Stimulated activated CD8-positive, alpha-beta memory T cell treated with anti-CD3 and anti-CD28 coated beads, Interleukin-15, amount 100 ng/mL, for 1 hour (primary cell): ENCODE data around the gene DENND1A.

Experiments used
- DNase-seq: peaks from one replicate; pipeline ENCODE4 v3.0.0-alpha.2; 2020; ENCODE audit warnings: low read depth

DENND1A gene

DNA sequence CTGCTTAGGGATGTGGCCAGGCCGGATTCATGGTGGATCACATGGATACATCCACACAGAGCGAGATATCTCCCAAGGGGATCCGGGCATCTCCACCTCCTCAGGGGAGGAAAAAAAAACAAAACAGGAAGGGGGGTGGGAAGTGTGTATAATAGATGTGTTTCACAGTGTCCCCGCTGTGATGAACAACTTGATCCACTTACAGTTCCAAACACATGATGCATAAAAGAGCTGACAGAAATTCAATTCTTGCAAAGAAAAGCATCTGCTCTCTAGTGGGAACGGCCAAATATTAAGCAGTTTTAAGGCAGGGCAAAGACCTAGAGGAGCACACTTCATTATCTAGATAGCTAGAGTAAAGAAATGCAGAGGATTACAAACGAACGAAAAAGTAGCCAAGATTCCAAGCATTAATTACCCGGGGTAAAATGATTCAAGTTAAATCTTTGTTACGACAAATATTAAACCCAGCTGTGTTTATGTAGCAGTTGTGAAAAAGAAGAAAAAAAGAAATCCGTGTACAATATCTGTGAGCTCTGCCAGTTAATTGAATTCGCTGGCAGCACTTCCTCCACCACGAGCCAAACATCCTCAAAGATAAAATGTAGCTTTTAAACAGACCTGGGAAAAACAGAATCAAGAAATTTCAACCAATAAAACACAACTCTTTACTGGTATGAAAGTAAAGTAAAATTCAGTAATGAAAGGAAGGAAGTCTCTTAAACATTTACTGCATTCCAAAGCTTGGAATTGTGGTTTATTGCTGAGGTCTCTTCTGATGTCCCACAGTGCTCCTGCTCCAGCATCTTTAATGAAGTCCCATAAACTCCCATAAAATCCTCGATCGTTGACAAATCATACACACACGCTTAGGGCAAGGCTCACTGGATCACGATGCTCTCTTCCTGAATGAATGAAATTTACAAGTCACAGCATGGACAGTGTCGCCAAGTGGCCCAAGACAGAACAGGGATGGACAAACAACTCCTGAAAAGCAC lies 360.9 kb downstream of the DENND1A start:
- no peak for DNase-seq

DNA sequence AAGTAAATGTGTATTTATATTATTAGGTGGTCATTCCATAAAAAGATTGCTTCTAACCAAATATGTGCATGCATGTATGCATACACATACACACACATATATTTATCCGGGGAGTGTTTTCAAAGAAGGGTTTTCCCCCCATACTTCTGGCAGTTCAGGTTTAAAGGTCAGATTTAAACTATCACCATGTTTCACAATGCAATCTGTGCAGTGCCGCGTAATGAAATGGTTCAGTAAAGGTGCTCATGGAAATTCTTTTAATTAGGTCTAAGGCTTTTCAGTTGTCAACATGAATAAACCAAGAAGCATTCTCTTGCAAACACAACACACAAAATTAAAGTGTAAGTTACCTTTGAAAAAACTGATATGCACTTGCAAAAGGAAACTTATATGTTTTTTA lies 362.9 kb downstream of the DENND1A start:
- DNase-seq, result no peak

DNA sequence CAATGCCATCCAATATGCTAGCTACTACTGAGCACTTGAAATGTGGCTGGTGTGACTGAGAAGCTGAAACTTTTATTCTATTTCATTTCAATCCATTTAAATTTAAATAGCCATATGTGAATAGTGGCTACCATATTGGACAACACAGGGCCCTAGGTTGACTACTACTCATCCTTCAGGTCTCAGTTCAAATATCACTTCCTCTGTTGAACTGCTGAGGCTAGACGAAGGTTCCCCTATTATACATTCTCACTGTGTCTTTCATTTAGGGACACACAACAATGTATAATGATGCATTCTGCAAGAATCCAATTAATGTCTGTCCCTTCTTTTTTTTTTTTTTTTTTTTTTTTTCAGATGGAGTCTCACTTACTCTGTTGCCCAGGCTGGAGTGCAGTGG lies 365.3 kb downstream of the DENND1A start:
- DNase-seq, result no peak

DNA sequence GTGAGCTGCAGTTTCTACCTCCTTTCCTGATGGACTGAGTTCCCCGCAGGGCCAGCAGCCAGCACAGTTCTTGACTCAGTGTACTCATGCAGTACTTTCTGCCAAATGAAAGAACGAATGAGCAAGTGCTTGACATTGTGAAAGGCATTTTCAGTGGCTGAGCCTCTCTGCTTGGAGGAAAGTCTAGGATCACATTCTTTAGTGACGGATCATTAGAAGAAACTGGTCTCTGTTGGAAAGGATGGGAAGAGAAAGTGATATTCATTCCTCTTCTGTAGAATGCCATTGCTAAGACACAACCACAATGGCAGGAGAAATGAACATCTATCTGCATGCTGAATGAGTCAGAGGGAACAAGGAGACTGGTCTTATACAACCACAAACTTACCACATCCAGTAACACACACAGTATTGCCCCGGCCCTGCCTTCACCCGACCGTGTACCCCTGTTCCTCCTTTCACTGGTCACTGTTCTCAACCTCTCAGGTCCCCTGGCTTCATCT lies 367.0 kb downstream of the DENND1A start:
- no peak for DNase-seq

DNA sequence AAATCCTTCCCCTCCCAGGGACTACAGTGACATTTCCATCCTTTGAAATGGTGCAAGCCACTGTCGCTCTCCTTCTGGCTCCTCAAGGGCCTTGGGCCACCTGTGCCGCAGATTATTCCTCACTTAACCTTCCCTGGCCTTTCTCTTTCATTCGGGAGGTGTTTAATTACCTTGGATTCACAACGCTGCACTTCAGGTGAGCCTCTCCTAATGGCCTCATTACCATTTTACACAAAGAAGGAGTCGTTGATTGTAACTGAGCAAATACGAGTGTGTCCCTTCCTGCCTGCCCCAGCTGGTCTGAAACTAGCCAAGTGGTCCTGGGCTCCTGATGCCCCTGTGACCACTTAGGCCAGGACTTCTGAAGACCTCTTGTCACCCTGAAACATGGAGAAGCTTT lies 368.9 kb downstream of the DENND1A start:
- no peak for DNase-seq

DNA sequence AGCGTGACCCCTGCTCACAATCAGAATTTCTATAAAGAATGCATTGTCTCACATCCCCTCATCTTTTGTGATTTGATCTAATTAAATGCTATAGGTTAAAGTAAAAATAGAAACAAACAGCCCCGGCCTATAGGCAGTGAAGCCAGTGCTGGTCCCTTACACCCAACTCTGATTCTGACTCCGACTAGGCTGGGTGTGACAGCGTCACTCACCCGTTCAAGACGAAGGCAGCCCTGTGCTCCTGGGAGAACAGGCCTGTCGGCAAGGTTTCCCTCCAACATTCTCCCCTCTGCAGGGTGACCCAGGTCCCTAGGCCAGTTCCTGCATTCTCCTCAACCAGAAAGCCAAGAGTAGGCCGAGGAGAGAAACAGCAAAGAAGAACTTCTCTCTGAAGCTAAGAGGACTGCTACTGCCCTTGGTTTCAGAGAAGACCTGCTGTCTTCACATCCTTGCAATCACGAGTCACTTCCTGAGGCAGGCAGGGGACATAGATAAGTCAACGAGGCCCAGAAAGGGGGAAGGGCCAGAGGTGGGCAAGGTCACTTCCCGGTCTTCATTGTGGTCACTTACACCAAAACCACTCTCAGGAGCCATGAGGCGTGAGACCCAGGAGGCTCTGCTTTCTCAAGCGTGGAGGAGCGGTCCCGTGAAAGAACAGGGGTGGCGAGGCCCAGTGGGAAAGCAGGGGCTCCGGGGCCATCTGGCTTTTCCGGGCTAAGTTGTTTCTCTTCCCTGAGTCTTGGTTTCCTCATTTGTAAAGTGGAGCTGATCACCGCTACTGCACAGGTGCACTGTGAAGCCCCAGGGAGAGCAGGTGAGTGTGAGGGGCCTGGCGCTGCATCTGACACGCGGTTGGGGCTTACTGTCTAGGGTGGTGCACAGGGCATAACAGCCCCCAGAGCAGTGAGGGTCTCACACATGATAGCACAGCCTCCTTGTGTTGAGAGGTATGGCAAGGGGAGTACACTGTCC lies 373.2 kb downstream of the DENND1A start:
- no peak for DNase-seq

DNA sequence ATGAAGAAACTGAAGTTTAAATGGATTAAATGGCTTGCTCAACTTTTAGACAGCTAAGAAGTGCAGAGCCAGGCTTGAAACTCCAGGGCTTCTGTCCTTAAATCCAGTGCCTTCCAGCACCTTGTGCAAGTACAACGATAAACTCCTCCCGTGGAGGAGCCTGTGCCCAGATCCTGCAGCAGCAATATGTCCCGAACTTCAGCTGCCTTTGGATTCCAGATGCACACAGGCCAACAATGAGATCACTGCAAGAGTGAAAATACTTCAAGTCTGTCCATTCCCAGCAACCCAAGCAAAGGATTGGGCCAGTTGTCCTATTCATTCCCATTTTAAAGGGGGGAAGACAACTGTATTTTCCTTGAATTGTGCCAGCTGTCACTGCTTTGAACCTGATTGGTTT lies 374.3 kb downstream of the DENND1A start:
- no peak for DNase-seq

DNA sequence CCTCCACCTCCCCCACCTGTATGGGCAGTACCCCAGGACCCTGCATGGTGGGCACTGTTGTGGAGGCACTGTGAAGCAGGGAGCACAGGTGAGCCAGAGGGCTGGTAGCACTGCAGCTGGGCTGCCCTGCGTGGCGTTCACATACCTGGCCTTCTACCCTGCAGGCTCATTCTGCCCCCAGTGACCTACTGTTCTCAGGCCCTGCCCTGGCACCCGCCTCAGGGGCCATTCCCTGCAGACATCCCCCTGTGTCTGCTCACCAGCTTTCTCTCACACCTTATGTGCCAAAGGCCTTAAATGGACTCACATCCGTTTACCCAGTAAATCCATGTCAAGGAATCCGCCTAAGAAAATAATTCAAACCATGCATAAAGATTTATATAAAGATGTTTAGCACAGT lies 377.4 kb downstream of the DENND1A start:
- DNase-seq, result no peak

DNA sequence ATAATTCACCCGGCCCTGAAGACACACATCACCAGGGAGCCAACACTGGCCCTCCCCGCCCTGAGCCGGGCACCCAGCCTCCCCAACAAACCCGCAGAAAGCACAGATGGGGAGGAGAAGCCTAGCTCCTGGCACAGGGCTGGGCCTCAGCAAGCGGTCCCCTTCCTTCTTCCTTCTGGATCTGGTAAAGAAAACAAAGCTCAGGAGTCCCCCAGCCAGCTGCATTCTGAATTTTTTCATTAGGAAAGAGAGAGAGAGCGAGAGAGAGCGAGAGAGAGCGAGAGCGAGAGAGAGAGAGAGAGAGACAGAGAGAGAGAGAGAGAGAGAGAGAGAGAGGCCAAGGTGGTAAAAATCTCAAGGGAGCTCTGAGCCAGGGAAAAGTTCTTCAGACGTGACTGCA lies 378.2 kb downstream of the DENND1A start:
- DNase-seq, result no peak

DNA sequence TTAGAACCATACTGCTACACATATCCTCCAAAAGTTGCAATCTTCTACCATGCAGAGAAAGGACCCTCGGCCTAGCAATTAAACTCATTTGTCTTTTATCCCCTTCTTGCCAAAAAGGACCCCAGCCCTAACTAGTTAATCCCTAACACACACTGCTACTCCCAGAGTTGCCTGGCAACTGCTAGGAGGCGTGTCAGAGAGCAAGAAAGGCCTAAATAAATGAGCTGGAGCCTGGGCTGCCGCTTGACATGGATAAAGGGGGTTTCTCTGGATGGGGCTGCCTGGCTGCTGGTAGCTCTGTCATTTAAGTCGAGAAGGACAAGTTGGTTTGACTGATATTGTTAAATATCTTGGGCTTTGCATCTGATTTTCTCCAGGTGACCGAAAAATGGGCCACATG lies 379.1 kb downstream of the DENND1A start:
- no peak for DNase-seq

DNA sequence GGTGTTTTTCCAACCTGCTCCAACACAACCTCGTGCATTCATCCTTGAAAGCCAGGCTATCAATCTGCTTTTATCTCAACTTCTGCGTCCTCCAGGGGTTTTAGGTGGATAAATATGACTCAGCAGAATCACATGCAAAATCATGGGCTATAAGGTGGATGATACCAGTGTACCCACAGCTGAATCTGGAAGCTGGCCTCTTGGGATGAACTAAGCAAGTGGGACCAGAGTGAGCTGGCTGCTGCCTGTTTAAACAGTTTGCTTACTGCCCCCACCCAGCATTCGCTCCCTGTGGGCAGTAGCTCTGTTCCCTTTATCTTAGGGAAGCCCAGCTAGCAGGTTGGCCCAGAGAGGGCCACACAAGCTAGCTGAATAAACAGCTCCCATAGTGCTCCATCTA lies 379.9 kb downstream of the DENND1A start:
- DNase-seq, result no peak

DNA sequence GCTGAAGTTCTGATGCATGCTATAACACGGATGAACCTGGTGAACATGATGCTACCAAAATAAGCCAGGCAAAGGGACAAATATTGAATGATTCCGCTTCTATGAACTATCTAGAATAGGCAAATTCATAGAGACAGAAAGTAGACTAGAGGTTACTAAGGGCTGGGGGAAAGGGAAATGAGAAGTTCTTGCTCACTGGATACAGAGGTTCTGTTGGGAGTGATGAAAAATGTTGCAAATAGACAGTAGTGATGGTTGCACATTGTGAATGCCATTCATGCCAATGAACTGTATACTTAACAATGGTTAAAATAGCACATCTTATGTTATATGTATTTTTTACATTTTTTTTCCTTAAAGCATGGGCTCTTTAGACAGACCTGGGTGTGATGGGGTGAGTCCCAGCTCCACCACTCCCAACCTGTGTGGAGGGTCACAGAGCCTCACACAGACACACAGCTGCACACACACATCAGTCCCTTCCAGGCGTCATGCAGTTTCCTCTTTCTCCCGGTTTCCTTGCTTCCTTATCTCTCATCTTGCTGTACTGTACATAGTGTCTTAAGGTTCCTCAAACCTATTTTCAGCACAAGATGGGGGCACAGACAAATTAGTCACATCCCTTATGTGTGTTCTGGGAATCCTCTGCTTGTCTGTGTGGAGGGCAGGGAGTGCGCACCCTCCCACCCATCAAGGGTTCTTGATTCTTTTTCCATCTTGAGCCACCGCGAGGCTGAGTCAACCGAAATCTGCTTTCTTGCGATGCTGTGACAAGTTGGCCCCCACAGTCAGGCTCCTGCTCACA lies 381.0 kb downstream of the DENND1A start:
- no peak for DNase-seq

DNA sequence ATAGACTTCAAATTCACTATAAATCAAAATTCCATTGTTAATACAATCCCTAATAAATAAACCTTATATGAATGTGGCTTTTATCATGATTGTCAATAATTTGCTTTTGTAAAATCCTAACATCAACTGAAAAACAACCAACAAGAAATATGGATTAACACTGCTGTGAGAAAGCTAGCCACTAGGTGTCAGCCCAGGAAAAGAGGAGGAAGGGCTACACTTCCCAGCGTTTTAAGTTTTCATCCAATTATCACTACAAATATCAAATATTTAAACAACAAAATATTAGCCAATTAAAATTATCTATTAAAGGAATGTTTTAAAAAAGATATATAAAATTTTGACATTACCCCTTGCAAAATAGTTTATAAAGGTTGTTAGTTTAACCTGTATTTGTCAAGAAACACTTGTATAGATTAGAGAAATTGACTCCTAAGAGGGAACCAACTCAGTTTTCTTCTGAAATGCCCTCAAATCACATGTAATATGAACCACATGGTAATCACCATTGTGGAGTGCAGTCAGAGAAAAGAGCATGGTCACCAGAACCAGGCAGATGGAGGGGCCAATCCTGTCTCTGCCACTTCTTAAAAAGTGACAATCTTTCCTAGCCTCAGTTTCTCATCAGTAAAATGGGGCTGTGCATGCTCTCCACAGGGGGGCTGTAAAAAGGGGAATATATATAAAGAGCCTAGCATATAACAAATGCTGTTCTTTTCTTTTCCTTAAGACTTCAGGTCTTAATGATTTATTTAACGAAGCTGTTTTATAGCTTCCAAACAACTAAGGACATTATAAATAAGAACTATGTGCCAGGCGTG lies 385.7 kb downstream of the DENND1A start:
- DNase-seq, result no peak

DNA sequence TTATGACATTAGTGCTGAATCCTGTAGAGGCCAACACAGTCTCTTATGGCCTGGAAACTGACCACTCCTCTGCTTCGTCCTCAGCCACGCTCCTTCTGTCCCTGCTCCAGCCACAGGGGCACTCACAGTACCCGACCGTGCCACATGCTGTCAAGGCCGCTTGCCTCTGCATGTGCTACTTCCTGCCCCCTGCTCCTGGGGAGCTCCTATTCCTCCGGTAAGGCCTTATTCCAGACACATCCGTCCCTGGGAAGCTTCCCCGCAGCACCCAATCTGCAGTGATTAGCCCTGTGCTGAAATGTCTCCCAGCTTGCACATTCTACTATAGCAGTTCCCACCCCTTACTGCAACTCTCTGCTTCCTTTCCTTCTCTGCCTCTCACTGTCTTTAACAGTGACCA lies 386.4 kb downstream of the DENND1A start:
- no peak for DNase-seq

DNA sequence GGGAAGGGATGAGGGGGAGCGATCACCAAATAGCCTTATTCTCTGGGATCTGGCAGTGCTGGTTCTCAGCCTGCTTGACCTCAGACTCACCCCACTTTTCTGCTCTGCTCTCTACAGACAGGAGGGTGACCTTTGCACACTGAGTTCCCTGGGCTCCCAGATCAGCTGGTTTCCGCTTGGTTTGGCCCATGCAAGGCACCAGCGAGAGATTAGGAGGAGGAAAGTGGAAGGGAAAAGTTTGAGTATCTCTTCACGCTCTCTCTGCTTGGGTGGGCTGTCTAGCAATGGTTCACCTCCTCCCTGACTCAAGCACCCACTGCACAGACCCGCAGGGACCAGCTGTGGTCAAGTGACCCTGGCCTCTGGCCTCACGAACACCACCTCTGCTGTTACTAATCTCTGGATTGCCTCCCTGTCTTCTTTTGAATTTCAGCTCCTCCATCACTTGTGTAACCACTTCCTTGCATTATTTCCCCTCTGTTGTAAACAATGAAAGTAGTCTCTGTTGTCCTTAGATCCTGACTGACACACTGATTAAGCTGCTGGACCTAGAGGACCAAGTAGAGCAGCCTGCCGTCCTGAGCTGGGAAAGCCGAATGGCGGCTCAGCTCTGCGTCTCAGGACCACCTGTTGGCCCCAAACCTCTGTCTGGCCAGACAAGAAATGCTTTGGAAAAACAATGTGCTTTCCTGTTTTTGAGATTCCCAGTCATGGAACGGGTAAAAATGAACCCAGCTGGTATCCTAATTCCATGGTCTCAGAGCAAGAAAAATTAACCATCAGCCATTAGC lies 387.3 kb downstream of the DENND1A start:
- DNase-seq, result no peak

DNA sequence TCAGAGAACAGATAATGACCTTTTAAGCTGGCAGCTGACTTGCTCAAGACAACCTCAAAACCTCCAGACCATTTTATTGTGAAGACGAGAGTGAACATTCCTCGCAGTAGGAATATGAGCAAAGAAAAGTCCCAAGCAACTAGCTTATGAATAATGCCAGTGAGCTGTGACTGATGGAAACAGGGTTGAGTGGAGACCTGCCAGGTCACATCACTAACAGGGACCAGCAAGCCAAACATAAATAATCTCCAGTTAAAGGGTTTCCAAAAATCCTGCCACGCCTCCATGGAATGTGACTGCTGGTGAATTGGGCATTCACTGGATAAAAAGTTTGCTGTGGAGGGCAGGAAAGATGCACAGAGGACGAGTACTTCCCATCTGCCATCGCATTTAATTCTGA lies 388.5 kb downstream of the DENND1A start:
- DNase-seq, result no peak

DNA sequence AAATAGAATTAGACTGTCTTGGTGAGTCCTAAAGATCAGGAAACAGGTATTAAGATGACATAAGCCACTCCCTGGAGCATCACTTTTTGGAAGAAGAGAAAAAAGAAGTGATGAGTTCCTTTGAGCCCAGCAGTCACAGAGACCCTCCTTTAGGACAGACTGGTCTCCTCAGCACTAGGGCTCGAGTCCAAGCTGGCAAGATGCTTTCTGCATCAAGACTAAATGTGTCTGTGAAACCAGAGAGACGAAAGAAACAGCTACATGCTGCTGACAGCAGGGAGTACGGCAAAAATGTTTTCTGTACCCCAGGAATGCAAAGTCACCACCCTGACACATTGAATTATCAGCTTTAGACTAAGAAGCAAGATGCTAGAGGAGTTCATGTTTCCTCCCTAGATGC lies 389.5 kb downstream of the DENND1A start:
- DNase-seq, result no peak

DNA sequence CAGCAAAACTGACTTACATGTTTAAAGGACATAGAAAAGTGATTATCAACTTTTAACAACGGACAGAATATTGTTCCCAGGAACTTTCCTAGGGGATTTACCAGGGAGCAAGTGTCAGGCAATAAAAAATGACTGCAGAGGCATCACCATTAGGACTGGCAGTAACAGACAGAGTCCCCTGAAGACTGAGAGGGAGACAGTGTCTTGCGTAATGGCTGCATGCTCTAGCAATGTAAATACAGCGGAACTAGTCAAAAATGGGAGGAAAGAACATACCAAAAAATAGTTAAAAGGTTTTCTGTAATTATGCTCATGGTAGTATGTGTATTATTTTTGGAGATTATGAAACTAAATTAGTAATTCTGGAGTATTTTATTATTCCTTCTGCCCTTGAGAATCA lies 392.1 kb downstream of the DENND1A start:
- no peak for DNase-seq

DNA sequence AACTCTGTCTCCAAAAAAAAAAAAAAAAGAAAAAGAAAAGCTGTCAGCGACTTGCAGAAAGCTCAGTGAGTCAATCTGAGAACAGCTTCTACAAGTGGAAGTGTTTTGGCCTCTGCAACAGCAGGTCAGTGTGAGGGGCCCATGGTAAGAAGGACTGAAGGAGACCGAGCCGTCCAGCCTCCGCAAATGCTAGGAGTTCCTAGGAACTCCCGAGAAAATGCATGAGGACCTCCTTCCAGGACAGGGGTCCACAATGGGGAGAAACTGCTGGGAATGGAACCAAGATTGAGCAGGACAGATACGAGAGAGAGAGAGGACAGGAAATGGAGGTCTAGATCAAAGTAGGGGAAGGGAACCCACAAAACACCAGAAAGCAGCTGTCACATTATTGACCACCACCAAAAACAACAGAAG lies 393.5 kb downstream of the DENND1A start:
- no peak for DNase-seq

DNA sequence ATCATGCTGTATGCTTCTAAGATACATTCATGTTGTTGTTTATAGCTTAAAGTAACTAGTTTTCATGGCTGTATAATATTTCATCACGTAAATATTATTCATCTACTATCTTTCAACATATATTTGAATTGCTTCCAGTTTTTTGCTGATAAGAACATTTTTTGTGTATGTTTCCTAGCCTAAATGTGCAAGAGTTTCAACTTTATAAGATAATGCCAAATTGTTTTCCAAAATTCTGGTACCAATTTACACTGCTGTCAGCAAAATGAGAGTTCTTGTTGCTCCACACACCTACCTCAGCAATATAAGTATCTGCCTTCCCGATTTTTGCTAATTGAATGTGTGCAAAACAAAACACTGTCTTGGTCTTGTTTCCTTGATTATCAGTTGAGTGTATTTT lies 395.6 kb downstream of the DENND1A start:
- no peak for DNase-seq
